Stimulated activated CD8-positive, alpha-beta memory T cell treated with anti-CD3 and anti-CD28 coated beads, Interleukin-12 subunit alpha, Interleukin-12 subunit beta, amount 100 ng/mL, for 1 hour (primary cell): ENCODE results near the gene ITGB2.
"Not testable (repeated sequence)": the region's sequence is repeated elsewhere in the genome, so short reads cannot be mapped to it uniquely, and the experiment has no call there.

ENCODE experiments used
- DNase-seq: peaks from one replicate; pipeline ENCODE4 v3.0.0-alpha.2; 2020; ENCODE audit warnings: low read depth

Gene ITGB2

DNA sequence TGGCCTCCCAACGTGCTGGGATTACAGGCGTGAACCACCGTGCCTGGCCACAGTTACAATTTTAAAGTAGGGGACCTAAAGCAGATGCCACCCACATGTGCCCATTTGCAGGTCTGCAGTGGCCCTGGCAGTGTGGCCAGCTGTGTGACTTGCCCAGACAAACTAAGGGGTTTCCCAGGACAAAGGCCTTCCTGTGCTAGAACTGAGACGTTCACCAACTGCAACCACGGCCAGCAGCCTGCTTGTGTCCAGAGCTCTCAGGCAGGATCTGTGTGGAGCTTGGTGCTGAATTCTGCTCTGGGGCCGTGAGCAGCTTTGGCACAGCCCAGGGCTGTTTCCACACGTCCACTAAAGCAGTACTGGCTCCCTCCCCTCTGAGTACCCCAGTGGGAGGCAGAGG lies 36.6 kb downstream of the ITGB2 start:
- DNase-seq, result no peak

DNA sequence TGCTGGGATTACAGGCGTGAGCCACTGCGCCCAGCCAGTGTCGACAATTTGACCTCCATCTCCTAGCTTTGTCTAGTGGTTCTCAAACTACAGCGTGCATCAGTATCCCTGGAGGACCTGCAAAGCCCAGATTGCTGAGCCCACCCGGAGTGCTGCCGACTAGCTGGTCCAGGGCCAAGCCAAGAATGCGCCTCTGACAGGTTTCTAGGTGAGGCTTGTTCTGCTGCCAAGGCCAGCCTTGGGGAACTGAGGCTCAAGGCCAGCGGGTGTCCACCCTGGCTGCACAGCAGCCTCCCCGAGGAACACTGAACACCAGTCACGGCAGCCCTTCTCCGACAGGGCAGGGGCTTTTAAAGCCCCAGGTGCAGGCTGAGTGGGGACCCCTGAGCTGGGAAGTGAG lies 37.4 kb downstream of the ITGB2 start:
- DNase-seq, result no peak

DNA sequence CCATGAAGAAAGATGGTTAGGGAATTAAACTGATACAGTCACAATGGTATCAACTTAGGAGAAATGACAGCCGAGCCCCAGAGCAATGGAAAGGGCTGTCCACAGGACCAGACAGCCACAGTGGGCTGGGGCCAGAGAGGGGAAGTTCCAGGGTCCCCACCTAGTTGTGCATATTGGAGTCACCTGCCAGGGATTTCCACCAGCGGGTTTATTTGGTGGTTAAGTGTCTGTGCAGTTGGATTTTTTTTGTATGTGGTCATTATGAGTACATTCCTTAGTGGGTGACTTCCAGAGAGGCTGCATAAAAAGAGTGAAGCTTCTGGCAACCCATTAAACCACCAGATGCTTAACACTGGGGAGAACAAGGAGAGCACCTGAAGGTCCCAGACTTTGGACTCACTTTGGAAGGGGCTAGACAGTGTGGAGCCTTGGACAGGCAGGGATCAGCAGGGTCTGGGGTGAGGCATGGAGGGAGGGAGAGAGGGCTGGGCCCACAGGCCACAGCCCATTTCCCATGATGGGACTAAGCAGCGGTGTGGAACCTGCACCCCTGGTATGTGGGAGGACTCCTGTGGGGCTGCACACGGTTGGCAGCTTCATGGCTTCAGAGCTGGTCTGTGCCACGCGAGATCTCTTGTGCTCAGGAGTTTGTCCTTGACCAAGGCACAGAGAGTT lies 39.4 kb downstream of the ITGB2 start:
- DNase-seq, result no peak

DNA sequence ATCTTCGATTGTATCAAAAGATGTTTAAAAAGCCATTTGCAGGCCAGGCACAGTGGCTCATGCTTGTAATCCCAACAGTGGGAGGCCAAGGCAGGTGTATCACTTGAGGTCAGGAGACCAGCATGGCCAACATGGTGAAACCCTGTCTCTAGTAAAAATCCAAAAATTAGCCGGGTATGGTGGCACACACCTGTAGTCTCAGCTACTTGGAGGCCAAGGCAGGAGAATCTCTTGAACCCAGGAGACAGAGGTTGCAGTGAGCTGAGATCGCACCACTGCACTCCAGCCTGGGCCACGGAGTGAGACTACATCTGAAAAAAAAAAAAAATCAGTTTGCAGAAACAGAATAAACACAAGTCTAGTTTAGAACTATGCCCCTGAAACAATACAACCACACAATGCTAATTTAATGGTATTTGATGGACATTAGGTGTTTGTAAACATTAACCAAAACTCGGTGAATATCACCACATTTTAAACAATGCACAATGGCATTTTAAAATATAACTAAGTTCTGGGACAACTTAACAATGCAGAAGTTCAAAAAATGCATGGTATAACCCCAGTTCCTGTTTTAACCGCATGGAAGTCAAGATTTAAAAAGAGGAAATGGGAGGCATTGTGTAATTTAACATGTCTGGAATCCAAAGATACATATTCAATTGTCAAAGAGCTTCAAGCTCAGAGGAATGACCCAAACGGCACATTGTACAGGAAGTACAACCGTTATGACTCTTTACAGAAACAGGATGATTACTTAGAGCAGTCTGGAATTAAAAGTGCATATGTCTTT lies 40.1 kb downstream of the ITGB2 start:
- no peak for DNase-seq

DNA sequence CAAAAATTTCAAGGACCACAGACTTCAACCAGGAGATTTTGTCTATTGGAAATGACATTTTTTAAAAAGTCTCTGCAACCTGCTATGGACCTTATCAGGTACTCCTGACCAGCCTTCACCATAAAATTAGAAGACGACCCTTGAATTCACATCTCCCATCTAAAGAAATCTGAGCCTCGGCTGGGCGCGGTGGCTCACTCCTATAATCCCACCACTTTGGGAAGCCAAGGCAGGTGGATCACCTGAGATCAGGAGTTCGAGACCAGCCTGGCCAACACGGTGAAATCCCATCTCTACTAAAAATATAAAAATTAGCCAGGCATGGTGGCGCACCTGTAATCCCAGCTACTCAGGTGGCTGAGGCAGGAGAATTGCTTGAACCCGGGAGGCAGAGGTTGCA lies 41.5 kb downstream of the ITGB2 start:
- DNase-seq, result not testable (repeated sequence)

DNA sequence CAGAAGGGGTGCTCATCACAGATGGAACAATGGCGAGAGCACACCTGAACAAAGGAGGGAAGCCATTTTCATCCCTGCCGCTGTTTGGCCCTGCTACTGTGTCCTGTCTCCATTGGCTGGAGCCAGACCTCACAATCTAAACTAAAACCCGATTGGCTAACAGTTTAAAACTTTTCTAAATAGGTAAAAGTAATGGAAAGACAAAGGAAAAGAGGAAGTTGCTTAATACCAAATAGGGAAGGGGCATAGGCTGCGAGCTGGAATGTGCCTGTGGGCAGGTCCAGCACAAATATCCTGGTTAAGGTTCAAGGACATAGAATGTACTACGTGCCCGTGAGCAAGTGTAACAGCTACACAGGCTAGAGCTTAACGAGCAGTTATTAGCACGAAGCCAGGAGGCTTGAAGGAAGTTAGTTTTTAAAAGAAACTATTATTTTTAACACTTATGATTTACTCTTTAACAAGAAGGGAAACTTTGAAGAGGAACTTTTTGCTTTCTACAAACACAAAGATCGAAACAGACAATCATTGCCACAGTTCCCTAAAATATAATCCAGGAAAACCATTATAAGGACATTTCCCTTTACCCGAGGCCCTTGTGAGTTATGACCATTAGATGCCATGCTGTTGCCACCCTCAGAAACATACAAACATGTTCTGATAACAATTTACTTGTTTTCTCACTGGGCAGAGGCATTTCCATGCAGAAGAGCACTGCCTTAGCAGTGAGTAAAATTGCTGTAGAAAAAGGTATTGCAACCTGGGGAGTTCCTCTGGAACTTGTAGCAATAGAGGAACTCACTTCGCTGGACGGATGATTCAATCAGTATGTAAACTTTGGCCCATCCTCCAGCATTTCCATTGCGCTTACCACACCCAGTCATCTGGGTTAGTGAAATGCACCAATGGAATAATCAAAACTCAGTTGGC lies 42.4 kb downstream of the ITGB2 start:
- no peak for DNase-seq

DNA sequence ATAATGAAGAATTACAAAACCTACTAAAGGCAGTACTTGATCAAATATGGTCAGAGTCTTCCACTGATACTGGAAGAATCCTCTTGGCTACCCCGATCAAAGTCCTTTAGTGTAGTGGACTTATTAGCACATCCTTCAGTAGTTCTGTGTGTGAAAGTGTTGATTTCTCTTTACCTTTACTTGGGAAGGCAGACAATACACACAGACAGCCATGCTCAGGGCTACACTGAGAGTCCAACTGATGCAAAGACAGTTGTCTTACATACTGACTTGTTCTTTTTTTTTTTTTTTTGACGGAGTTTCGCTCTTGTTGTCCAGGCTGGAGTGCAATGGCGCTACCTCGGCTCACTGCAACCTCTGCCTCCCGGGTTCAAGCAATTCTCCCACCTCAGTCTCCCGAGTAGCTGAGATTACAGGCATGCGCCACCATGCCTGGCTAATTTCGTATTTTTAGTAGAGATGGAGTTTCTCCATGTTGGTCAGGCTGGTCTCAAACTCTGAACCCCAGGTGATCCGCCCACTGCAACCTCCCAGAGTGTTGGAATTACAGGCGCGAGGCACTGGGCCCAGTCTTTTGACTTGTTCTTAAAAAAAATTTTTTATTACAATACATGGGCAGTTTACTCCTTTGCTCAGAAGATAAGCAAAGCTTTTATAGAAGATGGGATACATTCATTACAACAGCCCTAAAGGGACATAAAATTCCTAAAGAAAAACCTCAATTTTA lies 43.7 kb downstream of the ITGB2 start:
- no peak for DNase-seq

DNA sequence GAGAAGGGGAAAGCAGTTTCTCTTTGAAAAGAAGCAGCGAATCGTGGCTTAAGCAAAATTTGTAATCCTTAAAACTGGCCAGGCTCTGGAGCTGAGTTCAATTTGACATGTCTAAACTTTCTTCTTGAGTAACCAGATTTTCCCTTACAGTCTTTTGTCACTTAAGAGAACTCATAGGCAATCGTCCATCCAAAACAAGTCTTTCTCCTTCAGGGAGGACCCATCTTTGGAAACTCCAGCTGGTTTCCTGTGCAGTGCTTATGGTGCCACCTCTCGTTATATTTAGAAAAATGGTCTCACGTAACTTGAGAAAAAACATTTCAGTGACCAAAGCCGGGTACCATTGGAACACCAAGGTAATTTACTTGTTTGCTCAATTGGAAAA lies 45.4 kb downstream of the ITGB2 start:
- DNase-seq, result no peak

DNA sequence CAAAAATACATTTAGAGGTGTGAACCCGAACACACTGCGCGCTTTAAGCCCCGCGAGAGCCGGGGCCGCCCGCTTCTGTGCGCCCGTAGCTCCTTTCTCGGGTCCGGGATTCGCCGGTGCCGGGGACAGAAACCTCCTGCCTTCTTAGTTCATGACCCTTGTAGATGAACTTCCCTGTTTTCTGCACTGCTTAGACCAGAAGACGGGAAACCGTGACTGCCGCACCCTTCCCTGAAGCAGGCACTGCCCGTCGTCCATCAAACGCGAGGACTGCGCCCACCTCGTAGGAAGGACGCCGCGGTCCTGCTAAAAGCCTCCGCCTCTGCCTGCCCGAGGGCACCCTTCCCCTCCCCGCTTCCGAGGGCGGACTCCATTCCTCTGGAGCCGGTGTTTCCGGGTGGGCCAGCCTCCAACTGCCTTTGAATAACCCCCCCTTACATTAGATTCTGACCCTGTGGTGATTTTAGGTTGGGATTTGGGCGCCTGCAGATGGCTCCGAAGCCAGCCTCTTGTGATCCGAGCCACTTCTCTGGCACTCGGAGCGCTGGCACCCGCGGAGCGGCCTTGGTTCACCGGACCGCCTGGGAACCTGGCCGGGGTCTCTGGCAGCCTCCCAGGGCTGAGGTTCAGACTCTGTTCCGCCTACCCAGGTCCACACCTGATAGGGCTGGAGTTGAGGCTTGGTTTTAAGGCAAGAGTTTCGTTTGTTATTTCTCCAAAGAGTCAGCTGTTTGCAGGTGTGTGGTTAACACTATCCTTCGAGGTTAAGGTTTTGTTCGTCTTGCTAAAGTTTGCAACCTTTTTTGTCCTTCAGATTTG lies 46.0 kb downstream of the ITGB2 start:
- DNase-seq, result no peak

DNA sequence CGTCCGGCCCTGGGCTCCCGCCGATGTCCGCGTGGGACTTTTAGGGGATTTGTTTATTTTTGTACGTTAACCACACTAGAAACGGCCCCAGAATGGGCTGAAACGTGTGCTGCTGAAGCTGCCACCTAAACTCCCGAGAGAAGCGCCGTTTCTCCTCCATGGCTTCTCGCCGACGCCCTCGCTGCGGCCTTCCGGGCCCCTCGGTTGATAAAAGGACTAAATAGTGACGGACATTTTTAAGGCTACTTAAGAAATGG lies 46.5 kb downstream of the ITGB2 start:
- DNase-seq, result no peak

DNA sequence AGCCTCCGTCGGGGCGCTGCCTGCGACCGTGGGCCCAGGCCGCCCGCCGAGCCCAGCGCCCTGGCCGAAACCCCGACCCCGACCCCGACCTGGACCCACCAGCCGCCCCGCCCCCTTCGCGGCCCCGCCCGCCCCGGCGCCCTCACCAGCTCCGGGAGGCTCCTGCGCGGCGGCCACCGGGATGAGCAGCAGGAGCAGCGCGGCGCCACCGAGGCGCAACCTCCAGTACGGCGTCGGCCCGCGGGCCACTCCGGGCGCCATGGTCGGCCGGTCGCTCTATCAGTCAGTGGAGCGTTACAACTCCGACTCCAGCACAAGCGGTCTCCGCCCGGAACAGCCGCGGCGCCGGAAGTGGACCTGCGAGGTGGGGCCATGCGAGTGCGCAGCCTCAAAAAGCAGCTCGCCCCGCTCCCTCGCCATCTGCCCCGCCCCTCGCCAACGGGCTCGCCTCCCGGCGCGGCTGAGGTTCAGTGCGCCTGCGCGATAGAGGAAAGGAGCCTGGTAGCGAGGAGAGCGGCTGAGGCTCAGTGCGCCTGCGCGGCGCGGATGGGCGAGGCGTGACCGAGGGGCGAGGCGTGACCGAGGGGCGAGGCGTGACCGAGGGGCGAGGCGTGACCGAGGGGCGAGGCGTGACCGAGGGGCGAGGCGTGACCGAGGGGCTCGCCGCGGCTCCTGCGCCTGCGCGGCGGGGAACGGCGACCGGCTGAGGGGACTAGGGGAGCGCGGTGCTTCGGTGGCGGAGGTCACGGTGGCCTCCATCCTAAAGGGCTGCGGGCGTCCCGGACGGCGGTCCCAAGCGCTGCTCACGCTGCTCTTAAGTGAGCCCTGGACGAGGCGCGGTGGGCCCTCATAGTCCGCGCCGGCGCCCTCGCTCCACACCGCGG lies 47.1 kb downstream of the ITGB2 start, which contains the start of gene PTTG1IP:
Gene PTTG1IP (minus strand): TSS at position 335 of the 884 bp plus-strand sequence. CDS start 74 bp downstream, at position 261.
- peak; percentile 98 for DNase-seq

DNA sequence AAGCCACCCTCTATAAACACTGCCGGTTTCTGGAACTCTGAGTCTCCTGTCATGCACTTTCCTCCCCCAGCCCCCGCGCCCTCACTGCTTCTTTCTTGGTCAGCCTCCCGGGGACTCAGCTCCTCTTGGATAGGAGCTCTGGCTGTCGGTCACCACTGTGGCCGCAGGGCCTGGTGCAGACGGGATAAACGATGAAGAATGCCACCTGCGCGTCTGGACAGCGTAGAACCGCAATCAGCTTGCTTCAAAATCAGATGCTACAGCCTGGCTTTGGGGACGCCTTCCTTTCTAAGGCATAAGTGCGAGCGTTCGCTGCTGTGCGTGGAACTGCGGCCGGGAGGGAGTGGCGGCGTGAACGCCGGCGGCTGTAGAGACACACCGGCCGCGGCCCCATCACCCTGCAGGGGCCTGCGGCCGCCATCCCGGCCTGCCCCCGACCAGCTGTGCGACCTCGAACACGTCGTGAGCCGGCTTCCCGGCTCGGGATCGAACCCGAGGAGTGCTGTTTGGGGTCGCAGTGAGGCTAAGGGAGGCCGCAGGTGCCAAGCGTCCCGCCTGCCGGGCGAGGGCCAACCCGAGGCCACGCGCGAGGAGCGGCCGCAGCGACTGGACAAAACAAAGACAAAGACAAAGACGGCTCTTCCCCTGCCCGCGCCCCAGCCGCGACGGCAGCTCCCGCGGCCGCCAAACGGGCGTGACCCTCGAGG lies 47.9 kb downstream of the ITGB2 start:
- no peak for DNase-seq

DNA sequence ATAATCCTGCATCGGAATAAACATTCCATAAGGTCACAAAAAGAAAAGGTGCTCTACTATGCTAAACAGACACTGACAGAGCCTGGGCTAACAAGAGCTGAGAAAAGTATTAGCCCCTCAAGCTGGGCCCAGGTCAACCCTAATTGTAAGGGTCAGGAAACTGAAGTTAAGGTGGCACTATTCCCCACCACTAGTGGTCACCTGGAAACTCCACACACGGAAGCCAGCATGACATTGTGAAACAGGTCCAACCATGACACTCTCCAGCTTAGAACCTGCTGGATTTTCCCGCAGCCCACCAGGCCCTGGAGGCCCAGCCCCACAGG lies 48.4 kb downstream of the ITGB2 start:
- DNase-seq, result no peak

DNA sequence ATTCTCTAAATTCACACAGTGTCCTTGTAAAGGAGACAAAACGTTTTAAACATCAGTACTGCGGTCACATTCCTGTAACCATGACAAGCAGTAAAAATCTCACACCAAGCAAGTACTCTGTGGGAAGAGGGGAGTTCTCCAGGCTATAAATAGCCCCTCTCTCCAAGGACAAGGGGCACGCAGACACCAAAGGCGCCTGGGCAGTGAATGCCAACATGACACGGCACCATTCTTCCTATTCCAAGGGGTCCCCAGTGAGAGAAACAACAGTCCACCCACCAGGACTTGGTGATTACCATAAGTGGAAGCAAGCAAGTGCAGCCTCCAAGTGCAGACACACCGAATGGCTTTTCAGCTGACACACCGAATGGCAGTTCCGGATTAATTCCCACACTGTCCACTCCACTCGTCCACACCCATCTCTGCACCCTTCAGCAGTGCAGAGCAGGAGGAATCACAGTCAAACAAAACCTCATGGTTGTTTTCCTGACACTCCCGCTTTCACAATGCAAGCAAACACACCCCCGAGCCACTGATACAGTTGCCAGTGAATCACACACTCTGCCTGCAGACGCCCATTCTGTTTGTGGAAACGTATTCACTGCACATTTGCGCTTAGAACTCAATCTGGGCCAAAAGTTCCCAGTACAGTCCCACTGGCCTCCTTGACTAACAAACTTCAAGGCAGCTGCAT lies 49.0 kb downstream of the ITGB2 start:
- no peak for DNase-seq

DNA sequence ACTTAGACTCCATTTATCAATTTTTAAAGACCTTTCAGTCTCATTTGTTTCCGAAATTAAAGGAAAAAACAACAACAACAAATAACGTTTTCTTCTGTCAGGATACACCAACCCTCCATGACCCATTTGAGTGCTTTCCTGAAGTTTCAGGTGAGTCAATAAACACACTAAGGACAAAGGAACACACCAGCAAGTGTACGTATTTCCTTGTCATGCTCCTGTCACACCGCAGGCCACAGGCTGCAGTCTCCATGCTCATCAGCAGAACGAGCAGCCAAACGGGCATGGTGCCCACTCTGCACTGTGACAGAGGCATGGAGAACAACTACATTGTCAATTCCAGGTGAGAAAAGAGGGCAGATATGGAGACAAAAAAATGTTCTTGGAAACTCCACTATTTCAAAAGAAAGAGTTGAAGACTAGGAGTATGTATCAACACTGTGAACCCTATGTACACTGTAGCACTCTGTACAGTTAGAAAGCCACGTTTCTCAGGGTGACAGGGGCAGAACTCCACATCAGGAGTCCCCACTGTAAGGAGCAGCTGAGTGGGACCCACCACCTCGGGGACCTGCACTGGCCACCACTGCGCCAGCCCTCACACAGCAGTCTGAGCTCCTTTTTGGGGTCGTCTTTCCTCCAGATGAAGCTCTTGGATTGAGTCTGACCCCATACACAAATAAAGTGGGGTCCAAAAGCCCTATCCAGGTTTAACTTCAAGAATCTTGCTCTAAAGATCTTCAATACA lies 49.8 kb downstream of the ITGB2 start:
- DNase-seq, result no peak

DNA sequence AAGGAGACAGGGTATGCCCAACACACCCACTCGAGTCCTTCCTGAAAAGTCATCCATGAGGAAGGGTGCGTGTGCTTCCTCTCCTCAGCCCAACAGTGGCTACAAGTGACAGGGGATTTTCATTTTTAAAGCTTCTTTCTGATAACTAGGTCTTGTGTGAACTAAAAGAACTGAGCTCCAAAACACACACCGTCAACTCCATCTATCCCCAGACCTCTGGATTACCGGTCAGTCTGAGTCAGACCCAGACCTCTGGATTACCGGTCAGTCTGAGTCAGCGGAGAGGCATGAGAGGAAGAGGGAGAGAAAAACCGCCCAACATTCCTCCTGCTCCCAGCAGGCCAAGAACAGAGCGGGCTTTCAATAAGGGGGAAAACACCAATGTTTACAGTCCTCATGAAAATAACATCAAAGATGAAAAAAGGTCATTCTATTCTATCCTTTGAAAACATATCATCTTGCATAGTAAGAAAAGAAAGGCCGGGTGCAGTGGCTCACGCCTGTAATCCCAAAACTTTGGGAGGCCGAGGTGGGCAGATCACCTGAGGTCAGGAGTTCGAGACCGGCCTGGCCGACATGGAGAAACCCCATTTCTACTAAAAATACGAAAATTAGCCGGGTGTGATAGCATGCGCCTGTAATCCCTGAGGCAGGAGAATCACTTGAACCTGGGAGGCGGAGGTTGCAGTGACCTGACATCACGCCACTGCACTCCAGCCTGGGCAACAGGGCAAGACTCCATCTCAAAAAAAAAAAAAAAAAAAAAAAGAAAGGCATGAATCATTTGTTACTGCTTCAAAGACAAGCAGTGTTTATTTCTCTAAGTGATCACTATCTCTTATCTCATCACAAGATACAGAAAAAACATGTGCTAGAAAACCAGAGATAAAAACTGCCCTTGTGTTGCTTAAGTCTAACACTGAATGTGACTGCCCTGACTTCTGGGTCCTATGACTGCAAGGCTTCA lies 50.6 kb downstream of the ITGB2 start:
- no peak for DNase-seq

DNA sequence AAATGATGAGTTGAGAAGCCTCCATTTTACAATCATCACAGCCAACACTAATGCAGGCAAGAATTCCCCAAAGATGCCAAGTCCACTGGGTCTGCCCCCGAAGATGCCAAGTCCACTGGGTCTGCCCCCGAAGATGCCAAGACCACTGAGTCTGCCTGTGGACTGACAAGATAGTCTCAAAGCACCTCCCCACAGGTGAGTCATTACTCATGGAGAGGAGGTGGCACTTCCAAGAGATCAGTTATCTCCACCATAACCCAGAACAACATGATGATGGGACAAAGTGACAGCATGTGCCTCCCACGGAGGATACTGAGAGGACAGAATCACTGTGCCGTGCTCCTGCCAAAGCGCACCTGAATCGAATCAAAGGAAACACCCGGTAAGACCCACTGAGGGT lies 52.0 kb downstream of the ITGB2 start:
- no peak for DNase-seq
